HG02763 (cell line): Measurements from ENCODE around the gene ZNF503.

Source experiments
- ATAC-seq: cut with Tn5 transposase; IDR thresholded peaks from one replicate; pipeline ENCODE4 v1.9.1; 2021; ENCODE audit warnings: mild to moderate bottlenecking, moderate library complexity; ENCODE audit not compliant: unreplicated experiment

The ZNF503 gene

GRCh38 chr10:75401569-75402485, at the start of gene ZNF503:
Gene ZNF503, minus strand, starts transcription at chr10:75401764. Its CDS starts 345 bp downstream, at chr10:75401419.
- peak; percentile 59 for ATAC-seq

- no peak for ATAC-seq
Measured at GRCh38 chr10:75450644-75451640, 49.4 kb upstream of the ZNF503 start.

GRCh38 chr10:75450075-75450445, 48.5 kb upstream of the ZNF503 start:
- ATAC-seq: no peak

- ATAC-seq: no peak
Measured at GRCh38 chr10:75449382-75450074, 48.0 kb upstream of the ZNF503 start.

- ATAC-seq: no peak
Measured at GRCh38 chr10:75448166-75448565, 46.6 kb upstream of the ZNF503 start.

- ATAC-seq: no peak
Measured at GRCh38 chr10:75446508-75446907, 44.9 kb upstream of the ZNF503 start.

GRCh38 chr10:75444781-75445386, 43.3 kb upstream of the ZNF503 start:
- ATAC-seq: no peak

GRCh38 chr10:75443362-75443761, 41.8 kb upstream of the ZNF503 start:
- no peak for ATAC-seq

GRCh38 chr10:75441682-75442081, 40.1 kb upstream of the ZNF503 start:
- ATAC-seq: no peak

- no peak for ATAC-seq
Measured at GRCh38 chr10:75441196-75441595, 39.6 kb upstream of the ZNF503 start.

- no peak for ATAC-seq
Measured at GRCh38 chr10:75440271-75440793, 38.8 kb upstream of the ZNF503 start.

GRCh38 chr10:75439811-75440210, 38.2 kb upstream of the ZNF503 start:
- ATAC-seq: no peak

- ATAC-seq: no peak
Measured at GRCh38 chr10:75438275-75438674, 36.7 kb upstream of the ZNF503 start.

- no peak for ATAC-seq
Measured at GRCh38 chr10:75437693-75438092, 36.1 kb upstream of the ZNF503 start.

- ATAC-seq: no peak
Measured at GRCh38 chr10:75436896-75437295, 35.3 kb upstream of the ZNF503 start.

- no peak for ATAC-seq
Measured at GRCh38 chr10:75435291-75435690, 33.7 kb upstream of the ZNF503 start.

- ATAC-seq: no peak
Measured at GRCh38 chr10:75434291-75434690, 32.7 kb upstream of the ZNF503 start.

- no peak for ATAC-seq
Measured at GRCh38 chr10:75433216-75433615, 31.7 kb upstream of the ZNF503 start.

- no peak for ATAC-seq
Measured at GRCh38 chr10:75432763-75433162, 31.2 kb upstream of the ZNF503 start.

GRCh38 chr10:75432176-75432575, 30.6 kb upstream of the ZNF503 start:
- no peak for ATAC-seq
